A673 (cell line): ENCODE measurements around the gene NXPE4.

Experiments
- CTCF ChIP-seq: fragments of 300-800, 200-600 bp; sonication (generic); conservative IDR thresholded peaks from 2 replicates; pipeline ENCODE4 v1.5.1; 2017; ENCODE audit warnings: low read depth, mild to moderate bottlenecking, antibody characterized with exemption, low read length, moderate library complexity, mixed read lengths
- EZH2 ChIP-seq: fragments of 200-600 bp; sonication (generic); IDR thresholded peaks from 2 replicates; pipeline ENCODE4 v1.6.1; 2017; ENCODE audit warnings: borderline replicate concordance, low read depth, mild to moderate bottlenecking, mixed read lengths, antibody characterized with exemption, low read length; ENCODE audit not compliant: poor library complexity, severe bottlenecking

- TF ChIP-seq CTCF (no peak), EZH2 (no peak)
Observed at GRCh38 chr11:114610550-114610949, 15.0 kb upstream of the NXPE4 start.
